WI38 (cell line): ENCODE results near the gene OR56A3.

ENCODE experiments used
- H3K4me3 ChIP-seq: 2 replicates; pipeline ENCODE4 v1.5.1; 2011; ENCODE audit warnings: low read depth, mild to moderate bottlenecking, control low read depth, low read length
- TF ChIP-seq, protein P1 (sequence below): IDR thresholded peaks from 2 replicates; pipeline ENCODE4 v1.5.1; 2012; ENCODE audit warnings: low read depth, mild to moderate bottlenecking, control low read depth, low read length

OR56A3 gene

DNA sequence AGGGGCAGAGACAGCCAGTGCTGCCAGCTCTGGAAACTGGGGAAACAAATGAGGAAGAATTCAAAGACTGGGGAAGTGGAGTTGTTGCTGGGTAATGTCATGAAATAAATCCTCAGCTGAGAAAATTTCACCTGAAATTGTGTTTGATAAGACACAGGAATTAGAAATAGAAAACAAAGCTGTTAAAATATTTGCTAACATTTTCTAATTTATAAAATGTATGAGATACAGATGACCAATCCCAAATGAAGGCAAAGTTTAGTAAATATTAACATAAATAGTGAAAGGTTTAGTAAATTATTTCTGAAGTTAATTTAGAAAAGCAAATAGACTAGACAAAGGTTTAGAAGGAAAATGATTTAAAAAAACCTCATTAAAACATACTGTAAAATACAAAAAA, 26.3 kb downstream of the OR56A3 start, which contains the start of gene OR56A5:
TSS of gene OR56A5 (minus strand) at position 101 of the 400 bp plus-strand sequence. CDS start at position 101, 0 bp downstream.
- TF ChIP-seq, protein P1, sequence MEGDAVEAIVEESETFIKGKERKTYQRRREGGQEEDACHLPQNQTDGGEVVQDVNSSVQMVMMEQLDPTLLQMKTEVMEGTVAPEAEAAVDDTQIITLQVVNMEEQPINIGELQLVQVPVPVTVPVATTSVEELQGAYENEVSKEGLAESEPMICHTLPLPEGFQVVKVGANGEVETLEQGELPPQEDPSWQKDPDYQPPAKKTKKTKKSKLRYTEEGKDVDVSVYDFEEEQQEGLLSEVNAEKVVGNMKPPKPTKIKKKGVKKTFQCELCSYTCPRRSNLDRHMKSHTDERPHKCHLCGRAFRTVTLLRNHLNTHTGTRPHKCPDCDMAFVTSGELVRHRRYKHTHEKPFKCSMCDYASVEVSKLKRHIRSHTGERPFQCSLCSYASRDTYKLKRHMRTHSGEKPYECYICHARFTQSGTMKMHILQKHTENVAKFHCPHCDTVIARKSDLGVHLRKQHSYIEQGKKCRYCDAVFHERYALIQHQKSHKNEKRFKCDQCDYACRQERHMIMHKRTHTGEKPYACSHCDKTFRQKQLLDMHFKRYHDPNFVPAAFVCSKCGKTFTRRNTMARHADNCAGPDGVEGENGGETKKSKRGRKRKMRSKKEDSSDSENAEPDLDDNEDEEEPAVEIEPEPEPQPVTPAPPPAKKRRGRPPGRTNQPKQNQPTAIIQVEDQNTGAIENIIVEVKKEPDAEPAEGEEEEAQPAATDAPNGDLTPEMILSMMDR = no peak
- H3K4me3 ChIP-seq = no peak within 1 kb of the TSS

DNA sequence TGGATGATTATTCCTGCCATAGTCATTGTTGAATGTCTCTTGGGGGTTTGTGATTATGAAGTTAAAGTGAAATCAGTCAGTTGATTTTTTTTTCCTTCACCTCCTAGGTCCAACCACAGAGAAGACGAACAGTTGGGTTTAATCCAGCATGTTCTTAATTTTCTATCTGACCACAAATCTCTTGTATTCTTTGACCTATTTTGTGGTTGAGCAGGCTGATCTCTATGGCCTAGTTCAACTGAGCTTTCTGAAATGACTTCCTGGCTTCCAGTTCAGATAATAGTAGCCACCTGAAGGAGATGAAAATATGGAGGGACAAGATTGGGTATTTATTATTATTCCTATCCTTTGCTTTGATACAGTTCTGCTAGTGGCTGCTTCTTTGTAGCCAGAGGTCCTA, 31.5 kb downstream of the OR56A3 start:
- TF ChIP-seq, protein P1 = no peak
- H3K4me3 ChIP-seq = no peak overlapping the region

DNA sequence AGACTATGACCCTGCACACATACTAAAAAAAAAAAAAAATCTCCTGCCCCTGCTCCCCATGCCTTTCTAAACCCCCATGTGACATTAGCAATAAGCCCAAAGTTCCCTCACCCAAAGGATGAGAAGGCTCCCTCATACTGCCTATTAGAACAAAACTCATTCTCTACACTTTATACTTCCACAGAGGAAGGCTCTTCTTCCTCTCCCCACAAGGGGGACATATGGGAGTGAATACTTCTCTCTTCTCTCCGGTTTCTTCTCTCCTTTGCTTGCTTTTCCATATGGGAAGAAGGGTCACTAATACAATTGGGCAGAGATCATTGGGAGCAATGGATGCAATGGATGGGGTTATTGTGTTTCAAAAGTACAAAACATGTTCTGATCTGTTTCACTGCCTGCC, 41.4 kb downstream of the OR56A3 start:
- TF ChIP-seq, protein P1 = no peak
- H3K4me3 ChIP-seq = no peak overlapping the region

DNA sequence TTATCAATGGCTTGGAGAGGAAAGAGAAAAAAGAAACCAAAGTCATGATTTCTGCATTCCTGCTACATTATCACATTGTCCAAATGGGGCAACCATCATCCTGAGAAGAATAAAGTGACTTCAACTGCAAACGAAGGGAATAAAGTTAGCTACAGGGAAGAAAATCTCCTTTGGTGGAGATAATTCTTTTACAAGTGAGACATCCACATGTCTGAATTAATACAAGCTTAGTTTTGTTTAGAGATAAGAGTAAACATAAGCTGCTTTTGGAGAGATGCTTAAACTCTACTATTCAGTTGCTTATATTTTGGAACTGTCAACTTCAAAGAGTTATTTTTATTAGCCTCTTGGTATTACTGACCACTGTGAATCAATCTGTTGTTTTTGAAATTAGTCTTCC, 44.8 kb downstream of the OR56A3 start, which contains the start of gene OR52L1:
TSS of gene OR52L1 (minus strand) at position 101 of the 400 bp plus-strand sequence. CDS start at position 46, 55 bp downstream.
- TF ChIP-seq, protein P1 = no peak

DNA sequence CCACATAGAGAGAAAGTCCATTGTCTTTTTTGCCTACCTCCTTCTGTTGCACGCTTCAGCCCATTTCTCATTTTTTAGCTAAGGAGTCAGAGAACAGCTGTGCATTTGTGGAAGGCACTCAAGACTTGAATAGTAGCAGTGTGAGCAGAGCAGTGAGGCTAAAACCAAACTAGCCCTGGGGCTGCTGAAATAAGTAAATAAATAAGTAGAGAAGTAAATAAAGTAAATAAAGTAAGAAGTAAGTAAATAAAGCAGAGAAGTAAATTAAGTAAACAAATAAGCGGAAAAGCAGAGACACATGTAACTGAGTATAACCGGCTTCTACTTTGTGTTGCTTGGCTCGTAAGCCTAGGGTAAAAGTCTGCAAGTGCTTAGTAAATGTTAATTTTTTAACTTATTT, 47.2 kb downstream of the OR56A3 start:
- TF ChIP-seq, protein P1 = no peak
- no peak overlapping the region for H3K4me3 ChIP-seq

More for the DNA sequence above, 44.8 kb downstream of the OR56A3 start, which contains the start of gene OR52L1:
- no peak within 1 kb of the TSS for H3K4me3 ChIP-seq

DNA sequence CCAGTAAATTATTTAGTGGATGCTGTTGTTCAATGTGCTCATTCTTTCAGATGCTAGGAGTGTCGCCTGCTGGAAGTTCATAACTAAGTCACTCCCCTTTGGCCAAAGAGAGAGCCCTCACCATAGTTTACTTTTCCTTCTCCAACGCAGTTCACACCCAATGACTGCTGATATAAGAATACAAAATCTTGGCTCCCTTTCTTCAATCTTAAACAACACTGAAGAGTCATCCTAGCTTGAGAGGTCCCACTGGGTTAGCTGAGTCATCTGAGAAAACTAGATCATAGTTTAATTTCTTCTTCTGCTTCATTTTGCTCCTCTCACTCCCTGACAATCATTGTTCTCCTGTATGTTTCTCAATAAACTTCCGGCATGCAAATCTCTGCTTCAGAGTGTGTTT, 50.1 kb downstream of the OR56A3 start:
- TF ChIP-seq, protein P1 = no peak
- no peak overlapping the region for H3K4me3 ChIP-seq

DNA sequence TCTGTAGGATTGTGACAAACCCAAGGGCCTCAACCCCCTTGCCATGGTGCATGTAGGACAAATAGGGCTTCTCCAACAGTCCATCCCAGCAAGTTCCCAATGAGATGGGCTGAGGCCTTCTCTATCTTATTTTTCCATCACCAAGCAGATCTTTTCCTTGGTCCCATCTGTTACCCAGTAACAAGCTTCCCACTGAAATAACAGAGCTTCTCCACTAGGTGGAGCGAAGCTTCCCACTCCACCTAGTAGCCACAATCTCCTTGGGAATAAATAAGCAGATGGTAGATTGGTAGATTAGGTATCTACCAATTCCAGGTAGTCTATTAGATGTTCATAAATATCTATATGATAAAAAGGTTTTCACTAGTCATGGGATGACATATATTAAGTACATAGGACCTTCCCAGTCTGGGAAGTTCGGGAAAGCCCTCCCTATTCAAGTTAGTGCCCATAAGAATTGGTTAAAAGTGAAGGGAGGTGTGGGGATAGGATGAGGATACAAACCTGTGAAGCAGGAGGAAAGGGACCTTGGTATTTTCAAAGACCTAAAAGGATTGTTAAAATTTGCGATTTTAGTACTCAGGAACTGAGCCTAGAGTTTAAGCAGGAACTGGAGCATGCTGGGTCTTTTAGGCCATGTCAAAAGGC, 50.7 kb downstream of the OR56A3 start:
- H3K4me3 ChIP-seq = no peak overlapping the region
- TF ChIP-seq, protein P1 = peak; percentile 9; the same call in 1 of the 2 replicates
